Measurements from ENCODE around the gene ITPRID2. TPM values are rescaled to one million over a fixed set of nuclear protein-coding genes. Genes with fewer than 3 reads are reported as not detected.

ITPRID2 gene
- total and polyA plus RNA-seq, 2 of the 8 experiments (the other 6 are each of a cell fraction or from before 2014, with no cell fraction given): 1.9 to 12.6 TPM

GRCh38 chr2:181978351-181979150 lies 87.0 kb downstream of the ITPRID2 start:
- Histone ChIP-seq H3K4me2 (ENCODE audit: insufficient read depth in 1 of 2, low read depth in 2 of 2, low read length in 2 of 2) (no peak overlapping the region), H2BK5ac (ENCODE audit: low read depth, low read length) (no peak overlapping the region), H4K91ac (replicated peaks; ENCODE audit: insufficient read length, low read length) (no peak overlapping the region), H3K27me3 (replicated peaks in 1 of 4; ENCODE audit: control insufficient read depth in 3 of 4, extremely low read depth in 1 of 4, insufficient read depth in 3 of 4, low read length in 3 of 4) (no peaks in the 10 kb centered on the region), H2BK20ac (ENCODE audit: low read length) (no peak overlapping the region), H3K23me2 (ENCODE audit: low read depth, low read length) (no peaks in the 10 kb centered on the region), H3K18ac (ENCODE audit: extremely low read depth, low read length) (no peak overlapping the region), H2AK5ac (ENCODE audit: low read depth, low read length) (no peak overlapping the region), H3K9me3 (ENCODE audit: insufficient read depth in 2 of 2, low read depth in 1 of 2, low read length in 1 of 2) (no peaks in the 10 kb centered on the region), H3K4me1 (replicated peaks in 1 of 4; ENCODE audit: control insufficient read depth in 3 of 4, insufficient read depth in 4 of 4, low read length in 3 of 4) (no peaks in the 10 kb centered on the region), H3K4ac (replicated peaks; ENCODE audit: insufficient read length, low read depth, low read length) (no peak overlapping the region), H3K36me3 (ENCODE audit: control insufficient read depth in 2 of 4, insufficient read depth in 4 of 4, low read length in 3 of 4) (no peaks in the 10 kb centered on the region), H2BK120ac (replicated peaks; ENCODE audit: low read depth, low read length) (no peak overlapping the region), H2AFZ (ENCODE audit: low read length) (no peak overlapping the region), H3K23ac (ENCODE audit: insufficient read length) (no peak overlapping the region), H2BK15ac (ENCODE audit: low read length) (no peak overlapping the region), H4K5ac (ENCODE audit: insufficient read length, low read depth, low read length) (no peak overlapping the region), H3K79me2 (ENCODE audit: control insufficient read depth in 1 of 2, insufficient read depth in 2 of 2, low read length in 2 of 2) (no peaks in the 10 kb centered on the region), H3K56ac (replicated peaks; ENCODE audit: insufficient read length, low read depth, low read length) (no peak overlapping the region), H4K20me1 (replicated peaks in 1 of 2; ENCODE audit: control insufficient read depth in 1 of 2, insufficient read depth in 2 of 2, low read length in 2 of 2) (no peaks in the 10 kb centered on the region), H3K14ac (ENCODE audit: insufficient read length) (no peak overlapping the region), H3K4me3 (ENCODE audit: extremely low read depth in 1 of 4, insufficient read depth in 2 of 4, low read depth in 3 of 4, low read length in 4 of 4) (no peak overlapping the region), H3K79me1 (ENCODE audit: low read depth, low read length) (no peaks in the 10 kb centered on the region), H3K27ac (ENCODE audit: low read depth, low read length) (no peak overlapping the region), H3K9ac (replicated peaks in 1 of 4; ENCODE audit: extremely low read depth in 1 of 4, low read depth in 3 of 4, low read length in 3 of 4) (no peak overlapping the region), H2BK12ac (ENCODE audit: low read depth, low read length) (no peak overlapping the region), H4K8ac (ENCODE audit: extremely low read depth, insufficient read depth, low read length) (no peak overlapping the region)
- FAIRE-seq: no peak
- ChIA-PET POLR2A (ENCODE audit: partially characterized antibody) (no interaction called here), CTCF (ENCODE audit: partially characterized antibody) (interaction anchor here (1.1 to 1.2 kb wide), 2 partner anchors 9 to 240 kb away, joined by 3 to 4 read pairs; no protein-coding TSS in a partner anchor)
- TF ChIP-seq GTF2F1 (IDR thresholded peaks at IDR 0.05; ENCODE audit: borderline replicate concordance, low read depth, low read length): no peak
- no peak for TF ChIP-seq EZH2 (IDR thresholded peaks at IDR 0.05; ENCODE audit: low read depth, low read length, severe bottlenecking)
- TF ChIP-seq CEBPB (IDR thresholded peaks at IDR 0.05; ENCODE audit: low read depth, low read length): no peak
- no peak for TF ChIP-seq CBX8 (IDR thresholded peaks at IDR 0.05; ENCODE audit: borderline replicate concordance, low read depth, low read length)
- TF ChIP-seq ATF2 (IDR thresholded peaks at IDR 0.05; ENCODE audit: low read length): no peak
- no peak for TF ChIP-seq ASH2L (IDR thresholded peaks at IDR 0.05; ENCODE audit: low read length)
- no peak for TF ChIP-seq POU5F1 (IDR thresholded peaks at IDR 0.05; ENCODE audit: low read depth, low read length)
- TF ChIP-seq, protein P1, sequence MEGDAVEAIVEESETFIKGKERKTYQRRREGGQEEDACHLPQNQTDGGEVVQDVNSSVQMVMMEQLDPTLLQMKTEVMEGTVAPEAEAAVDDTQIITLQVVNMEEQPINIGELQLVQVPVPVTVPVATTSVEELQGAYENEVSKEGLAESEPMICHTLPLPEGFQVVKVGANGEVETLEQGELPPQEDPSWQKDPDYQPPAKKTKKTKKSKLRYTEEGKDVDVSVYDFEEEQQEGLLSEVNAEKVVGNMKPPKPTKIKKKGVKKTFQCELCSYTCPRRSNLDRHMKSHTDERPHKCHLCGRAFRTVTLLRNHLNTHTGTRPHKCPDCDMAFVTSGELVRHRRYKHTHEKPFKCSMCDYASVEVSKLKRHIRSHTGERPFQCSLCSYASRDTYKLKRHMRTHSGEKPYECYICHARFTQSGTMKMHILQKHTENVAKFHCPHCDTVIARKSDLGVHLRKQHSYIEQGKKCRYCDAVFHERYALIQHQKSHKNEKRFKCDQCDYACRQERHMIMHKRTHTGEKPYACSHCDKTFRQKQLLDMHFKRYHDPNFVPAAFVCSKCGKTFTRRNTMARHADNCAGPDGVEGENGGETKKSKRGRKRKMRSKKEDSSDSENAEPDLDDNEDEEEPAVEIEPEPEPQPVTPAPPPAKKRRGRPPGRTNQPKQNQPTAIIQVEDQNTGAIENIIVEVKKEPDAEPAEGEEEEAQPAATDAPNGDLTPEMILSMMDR (IDR thresholded peaks at IDR 0.05; ENCODE audit: control extremely low read depth in 1 of 3, insufficient read depth in 1 of 3, low read depth in 1 of 3, low read length in 3 of 3): no peak
- DNase-seq (ENCODE audit: low read depth in 1 of 2, low spot score in 2 of 2): no peak
- WGBS, 2 experiments (ENCODE audit: extremely low coverage in 1 of 2, insufficient coverage in 1 of 2, insufficient read length in 1 of 2, insufficient replicate concordance in 2 of 2, low coverage in 1 of 2, low lambda C conversion rate in 2 of 2, missing lambda C conversion rate in 1 of 2): 100% methylated on average over 2 of the region's 2 CpGs; no CpG with 5 or more reads in 1 of the 2 experiments

Measured in H1 (cell line).